8988T (cell line): ENCODE data around the gene ZCCHC3.
A peak's percentile ranks its signal among the peaks of the same experiment; 100 is the strongest.
"Not testable (repeated sequence)": the region's sequence is repeated elsewhere in the genome, so short reads cannot be mapped to it uniquely, and the experiment has no call there.

Experiments
- DNase-seq: peaks from one replicate; pipeline ENCODE4 v3.0.0; 2011

The ZCCHC3 gene

GRCh38 chr20:297098-297924, at the start of gene ZCCHC3:
Gene ZCCHC3, plus strand, starts transcription at chr20:297570. Its CDS starts 17 bp downstream, at chr20:297587.
- peak; percentile 85 for DNase-seq

- DNase-seq, result no peak
Measured at GRCh38 chr20:251354-251753, 46.0 kb upstream of the ZCCHC3 start.

GRCh38 chr20:252801-253200, 44.6 kb upstream of the ZCCHC3 start:
- DNase-seq, result no peak

DNA sequence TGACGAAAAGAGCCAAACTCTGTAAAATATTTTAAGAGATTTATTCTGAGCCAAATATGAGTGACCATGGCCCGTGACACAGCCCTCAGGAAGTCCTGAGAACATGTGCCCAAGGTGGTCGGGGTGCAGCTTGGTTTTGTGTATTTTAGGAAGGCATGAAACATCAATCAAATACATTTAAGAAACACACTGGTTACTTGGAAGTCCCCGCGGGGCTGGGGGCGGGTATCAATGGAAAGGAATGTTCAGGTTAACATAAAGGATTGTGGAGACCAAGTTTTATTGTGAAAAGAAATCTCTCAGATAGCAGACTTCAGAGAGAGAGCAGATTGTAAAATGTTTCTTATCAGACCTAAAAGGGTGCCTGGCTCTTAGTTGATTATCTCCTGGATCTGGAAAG, 43.9 kb upstream of the ZCCHC3 start:
- DNase-seq, result not testable (repeated sequence)

DNA sequence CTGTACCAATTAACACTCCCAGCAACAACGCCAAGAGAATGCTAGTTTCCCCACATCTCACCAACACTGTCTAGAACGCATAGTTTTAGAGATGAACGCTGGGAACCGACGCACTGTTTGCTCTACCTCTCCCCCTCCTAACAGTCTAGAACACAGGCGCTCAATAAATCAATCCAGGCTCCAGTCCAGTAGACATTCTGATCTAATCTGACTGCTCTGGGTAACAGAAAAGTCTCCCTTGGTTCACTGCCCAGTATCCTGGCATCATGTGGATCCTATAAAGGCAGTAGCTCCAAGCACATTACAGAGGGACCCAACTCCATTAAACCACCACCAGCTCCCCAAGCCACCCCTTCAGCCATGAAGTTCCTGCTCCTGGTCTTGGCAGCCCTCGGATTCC, 40.0 kb upstream of the ZCCHC3 start, which contains the start of gene DEFB132:
Gene DEFB132 (plus strand): TSS at position 306 of the 400 bp plus-strand sequence. CDS start 55 bp downstream, at position 361.
- no peak for DNase-seq

GRCh38 chr20:258269-258858, 39.0 kb upstream of the ZCCHC3 start:
- DNase-seq, result no peak

DNA sequence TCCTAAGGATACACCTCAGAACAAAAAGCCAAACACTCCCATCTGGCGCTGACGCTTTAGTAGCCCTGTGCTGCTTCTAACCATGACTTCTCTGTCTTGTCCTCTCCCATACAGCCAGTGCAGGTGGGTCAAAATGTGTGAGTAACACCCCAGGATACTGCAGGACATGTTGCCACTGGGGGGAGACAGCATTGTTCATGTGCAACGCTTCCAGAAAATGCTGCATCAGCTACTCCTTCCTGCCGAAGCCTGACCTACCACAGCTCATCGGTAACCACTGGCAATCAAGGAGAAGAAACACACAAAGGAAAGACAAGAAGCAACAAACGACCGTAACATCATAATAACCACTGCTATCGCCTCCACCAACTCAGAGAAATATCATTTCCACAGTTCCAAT, 38.4 kb upstream of the ZCCHC3 start:
- DNase-seq, result no peak

- no peak for DNase-seq
Measured at GRCh38 chr20:259981-260380, 37.4 kb upstream of the ZCCHC3 start.

DNA sequence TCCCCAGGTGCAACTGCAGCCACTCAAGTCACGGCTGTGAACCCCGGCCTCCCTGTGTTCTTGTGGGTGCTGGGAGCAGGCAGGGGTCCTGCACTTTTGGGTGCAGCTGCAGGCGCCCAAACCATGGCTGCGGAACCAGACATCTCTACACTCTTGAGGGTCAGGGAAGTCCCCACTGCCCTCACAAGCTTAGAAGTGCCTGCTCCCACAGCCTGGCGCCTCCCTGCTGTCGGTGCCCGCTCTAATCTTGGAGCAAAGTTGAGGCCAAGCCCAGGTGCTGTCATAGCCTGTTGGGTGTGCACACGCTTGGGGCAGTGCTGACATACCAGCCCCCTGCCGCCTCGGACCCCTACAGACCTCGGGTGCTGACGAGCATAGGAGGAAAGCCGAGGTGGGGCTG, 33.7 kb upstream of the ZCCHC3 start:
- no peak for DNase-seq

GRCh38 chr20:266596-267562, 30.5 kb upstream of the ZCCHC3 start:
- DNase-seq, result peak; percentile 89

GRCh38 chr20:270517-270916, 26.9 kb upstream of the ZCCHC3 start:
- DNase-seq, result no peak

GRCh38 chr20:271069-271468, 26.3 kb upstream of the ZCCHC3 start:
- DNase-seq, result no peak

GRCh38 chr20:271528-271927, 25.8 kb upstream of the ZCCHC3 start:
- no peak for DNase-seq

DNA sequence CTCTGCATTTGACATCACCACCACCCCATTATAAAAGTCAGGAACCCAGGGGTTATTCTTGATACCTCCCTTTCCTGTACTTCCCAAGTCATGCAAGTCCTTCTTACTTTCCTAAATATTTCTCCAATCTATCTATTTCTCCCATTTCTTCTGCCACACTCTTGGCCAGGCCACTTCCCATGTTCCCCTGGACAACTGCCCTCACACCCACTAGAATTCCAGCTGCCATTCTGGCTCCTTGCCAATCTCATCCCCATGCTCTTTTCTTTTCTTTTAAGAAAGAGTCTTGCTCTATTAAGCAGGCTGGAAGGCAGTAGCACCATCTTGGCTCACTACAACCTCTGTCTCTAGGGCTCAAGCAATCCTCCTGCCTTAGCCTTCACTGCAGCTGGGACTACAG, 24.7 kb upstream of the ZCCHC3 start:
- no peak for DNase-seq

DNA sequence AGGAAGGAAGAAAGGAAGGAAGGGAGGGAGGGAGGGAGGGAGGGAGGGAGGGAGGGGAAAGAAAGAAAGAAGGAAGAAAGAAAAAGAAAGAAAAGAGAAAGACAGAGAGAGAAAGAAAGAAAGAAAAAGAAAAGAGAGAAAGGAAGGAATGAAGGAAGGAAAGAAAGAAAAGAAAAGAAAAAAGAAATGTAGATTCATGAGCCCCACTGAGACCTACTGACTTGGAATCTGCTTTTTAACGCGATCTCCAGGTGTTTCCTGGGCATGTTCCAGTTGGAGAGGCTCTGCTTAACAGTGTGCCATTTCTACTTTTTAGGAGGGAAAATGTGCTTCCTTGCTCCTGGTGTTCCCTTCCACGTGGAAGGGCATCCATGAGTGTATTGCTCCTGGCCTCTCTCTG, 23.5 kb upstream of the ZCCHC3 start:
- no peak for DNase-seq

DNA sequence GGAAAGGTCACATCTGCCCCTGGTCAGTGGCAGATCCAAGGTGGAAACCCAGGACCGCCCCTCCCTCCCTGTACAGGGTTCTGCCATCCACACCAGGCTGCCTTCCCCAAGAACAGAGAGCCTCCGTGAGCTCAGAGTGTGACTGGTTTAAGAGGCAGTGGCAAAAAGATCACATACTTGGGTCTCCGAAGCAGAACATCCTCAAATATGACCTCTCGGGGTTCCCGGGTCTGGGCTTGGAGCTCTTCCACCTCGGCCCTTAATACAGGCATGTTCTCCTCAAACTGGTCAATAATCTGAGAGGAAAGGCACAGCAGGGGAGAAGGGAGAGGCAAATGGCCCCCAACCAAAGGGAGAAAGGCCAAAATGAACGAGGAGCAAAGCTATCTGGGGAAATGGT, 21.6 kb upstream of the ZCCHC3 start:
- no peak for DNase-seq

GRCh38 chr20:276620-277495, 20.5 kb upstream of the ZCCHC3 start:
- DNase-seq, result no peak

GRCh38 chr20:277496-277781, 19.9 kb upstream of the ZCCHC3 start:
- no peak for DNase-seq

GRCh38 chr20:278181-278580, 19.2 kb upstream of the ZCCHC3 start:
- DNase-seq, result no peak

DNA sequence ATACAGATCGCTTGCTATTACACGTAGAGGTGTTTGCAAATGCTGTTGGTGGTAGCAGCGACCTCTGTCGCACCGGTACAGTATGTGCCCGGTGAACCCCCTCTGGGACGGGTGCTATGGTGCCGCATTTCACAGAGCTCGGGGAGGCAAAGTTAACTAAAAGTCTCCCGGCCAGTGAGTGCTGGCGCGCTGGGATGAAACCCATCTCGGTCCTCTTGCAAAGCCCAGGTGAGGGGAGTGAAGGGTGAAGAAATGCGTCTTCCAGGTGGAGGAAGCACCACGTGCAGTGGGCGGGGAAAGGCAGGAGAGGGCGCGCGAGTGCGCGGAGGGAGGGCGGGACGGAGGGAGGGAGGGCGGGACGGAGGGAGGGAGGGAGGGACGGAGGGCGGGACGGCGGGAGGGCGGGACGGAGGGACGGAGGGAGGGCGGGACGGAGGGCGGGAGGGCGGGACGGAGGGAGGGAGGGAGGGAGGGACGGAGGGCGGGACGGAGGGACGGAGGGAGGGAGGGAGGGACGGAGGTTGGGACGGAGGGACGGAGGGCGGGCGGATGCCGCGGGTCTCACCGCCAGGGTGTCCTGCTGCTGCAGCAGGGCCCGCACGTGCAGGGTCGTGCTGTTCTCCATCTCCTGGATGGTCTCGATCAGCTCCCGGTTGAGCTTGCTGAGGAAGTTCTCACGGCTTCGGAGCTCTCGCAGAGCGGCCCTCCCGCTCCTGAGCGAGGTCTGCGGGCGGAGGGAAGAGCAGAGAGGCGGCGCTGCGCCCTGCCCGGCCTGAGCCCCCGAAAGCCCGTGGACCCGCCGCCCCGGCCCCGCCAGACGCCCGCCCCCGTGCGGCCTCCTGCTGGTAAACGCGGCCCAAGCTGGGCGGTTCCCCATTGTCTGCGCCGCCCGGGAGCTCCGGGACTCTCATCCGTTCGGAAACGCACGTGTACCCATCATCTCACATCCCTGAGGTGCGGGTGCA, 18.5 kb upstream of the ZCCHC3 start:
- no peak for DNase-seq

DNA sequence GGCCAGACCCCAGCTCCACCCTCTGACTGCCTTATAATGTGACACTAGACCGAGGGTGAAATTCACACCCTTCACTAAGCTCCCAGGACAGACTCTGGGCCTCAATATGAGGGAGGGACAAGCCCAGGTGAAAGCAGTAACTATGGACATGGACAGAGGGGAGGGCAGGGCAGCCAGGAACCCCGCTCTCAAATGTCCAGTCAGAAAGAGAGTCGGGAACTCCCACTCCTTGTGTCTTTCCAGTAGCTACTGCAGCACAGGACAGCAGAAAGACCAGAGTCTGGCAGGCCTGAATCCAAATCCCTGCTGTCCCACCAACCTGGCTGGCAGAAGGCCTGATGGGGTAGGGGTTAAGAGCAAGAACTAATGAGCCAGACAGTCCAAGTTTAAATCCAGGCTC, 13.2 kb upstream of the ZCCHC3 start:
- DNase-seq, result no peak
